Liver (tissue), 9 donors: ENCODE data around the gene SH3TC2. TPM values are rescaled to one million over a fixed set of nuclear protein-coding genes. Genes with fewer than 3 reads are reported as not detected.

ENCODE experiments used
- DNase-seq: peaks from one replicate; pipeline ENCODE4 v3.0.0-alpha.2; 2017; ENCODE audit warnings: low spot score
- H3K27ac ChIP-seq, 2 donors: one replicate each; pipeline ENCODE4 v1.7.0; 2013; ENCODE audit warnings: inconsistent platforms in 2 of 2, low read length in 2 of 2, control low read depth in 1 of 2, low read depth in 1 of 2, mild to moderate bottlenecking in 1 of 2
- H3K27me3 ChIP-seq, 4 donors: one replicate each; pipeline versions ENCODE4 v1.6.1 to v1.7.0; 2013; ENCODE audit warnings: low read length in 3 of 4, inconsistent platforms in 1 of 4, mild to moderate bottlenecking in 1 of 4, moderate library complexity in 1 of 4; ENCODE audit not compliant: control insufficient read depth in 4 of 4, insufficient read depth in 4 of 4
- H3K36me3 ChIP-seq, 4 donors: one replicate each; pipeline versions ENCODE4 v1.6.1 to v1.7.0; 2013; ENCODE audit warnings: low read length in 3 of 4, mild to moderate bottlenecking in 3 of 4, low read depth in 1 of 4, moderate library complexity in 1 of 4; ENCODE audit not compliant: control insufficient read depth in 4 of 4, insufficient read depth in 3 of 4
- H3K4me1 ChIP-seq, 4 donors: one replicate each; pipeline versions ENCODE4 v1.6.1 to v1.7.0; 2013; ENCODE audit warnings: low read length in 3 of 4, mild to moderate bottlenecking in 3 of 4, moderate library complexity in 1 of 4; ENCODE audit not compliant: control insufficient read depth in 4 of 4, insufficient read depth in 4 of 4
- H3K4me3 ChIP-seq, 3 donors: one replicate each; pipeline versions ENCODE4 v1.6.1 to v1.7.0; 2013; ENCODE audit warnings: low read length in 3 of 3, control low read depth in 1 of 3, low read depth in 1 of 3, mild to moderate bottlenecking in 1 of 3
- H3K9ac ChIP-seq, 2 donors: one replicate each; pipeline ENCODE4 v1.7.0; 2013; ENCODE audit warnings: low read length in 2 of 2, mild to moderate bottlenecking in 2 of 2, moderate library complexity in 2 of 2, control low read depth in 1 of 2, low read depth in 1 of 2
- H3K9me3 ChIP-seq, 4 donors: one replicate each; pipeline versions ENCODE4 v1.6.1 to v1.7.0; 2013; ENCODE audit warnings: low read length in 3 of 4; ENCODE audit not compliant: control insufficient read depth in 4 of 4
- EGR1 ChIP-seq, 2 donors: IDR thresholded peaks; 2 replicates each; pipeline ENCODE4 v1.6.1; 2016 to 2018; ENCODE audit warnings: antibody characterized with exemption in 2 of 2, low read depth in 2 of 2
- FOXA1 ChIP-seq: IDR thresholded peaks from 2 replicates; pipeline ENCODE4 v1.6.1; 2016; ENCODE audit warnings: antibody characterized with exemption
- FOXA2 ChIP-seq: IDR thresholded peaks from 2 replicates; pipeline ENCODE4 v1.6.1; 2016; ENCODE audit warnings: antibody characterized with exemption
- GABPA ChIP-seq, 2 donors: IDR thresholded peaks in 1 of 2; conservative IDR thresholded peaks in 1 of 2; 2 replicates each; pipeline ENCODE4 v1.6.1; 2016; ENCODE audit warnings: antibody characterized with exemption in 2 of 2, mild to moderate bottlenecking in 1 of 2, moderate library complexity in 1 of 2
- HNF4A ChIP-seq, 2 donors: conservative IDR thresholded peaks; 2 replicates each; pipeline ENCODE4 v1.6.1; 2016; ENCODE audit warnings: antibody characterized with exemption in 2 of 2, mild to moderate bottlenecking in 2 of 2
- HNF4G ChIP-seq: IDR thresholded peaks from 2 replicates; pipeline ENCODE4 v1.6.1; 2016; ENCODE audit warnings: antibody characterized with exemption
- JUND ChIP-seq, 2 donors: IDR thresholded peaks; 2 replicates each; pipeline ENCODE4 v1.6.1; 2016; ENCODE audit warnings: antibody characterized with exemption in 2 of 2
- NR2F2 ChIP-seq: IDR thresholded peaks from 2 replicates; pipeline ENCODE4 v1.6.1; 2016; ENCODE audit warnings: antibody characterized with exemption
- RAD21 ChIP-seq, 2 donors: IDR thresholded peaks; 2 replicates each; pipeline ENCODE4 v1.6.1; 2016; ENCODE audit warnings: antibody characterized with exemption in 2 of 2, mild to moderate bottlenecking in 2 of 2
- REST ChIP-seq: IDR thresholded peaks from 2 replicates; pipeline ENCODE4 v1.6.1; 2016; ENCODE audit warnings: antibody characterized with exemption, mild to moderate bottlenecking
- RXRA ChIP-seq, 2 donors: IDR thresholded peaks; 2 replicates each; pipeline ENCODE4 v1.6.1; 2017 to 2018; ENCODE audit warnings: antibody characterized with exemption in 2 of 2, mild to moderate bottlenecking in 1 of 2
- SP1 ChIP-seq: IDR thresholded peaks from 2 replicates; pipeline ENCODE4 v1.6.1; 2018; ENCODE audit warnings: antibody characterized with exemption, mild to moderate bottlenecking
- TAF1 ChIP-seq: conservative IDR thresholded peaks from 2 replicates; pipeline ENCODE4 v1.6.1; 2016; ENCODE audit warnings: antibody characterized with exemption, mild to moderate bottlenecking
- YY1 ChIP-seq: IDR thresholded peaks from 2 replicates; pipeline ENCODE4 v1.6.1; 2016; ENCODE audit warnings: antibody characterized with exemption, mild to moderate bottlenecking
- ZBTB33 ChIP-seq: IDR thresholded peaks from 2 replicates; pipeline ENCODE4 v1.6.1; 2016; ENCODE audit warnings: antibody characterized with exemption
- WGBS: extraction: QIAGEN DNeasy Blood & Tissue Kit; methylation state at CpG from one replicate; pipeline ENCODE4 v1.1.7; 2013; 5-methylcytosine and 5-hydroxymethylcytosine counted together
- polyA plus RNA-seq, 2 donors: library from polyadenylated mRNA; stranded (reverse) in 1 of 2; unstranded in 1 of 2; fragments of 200-250 nt in 1 of 2; fragments of >200 nt in 1 of 2; fragmentation: Nextera tagmentation in 1 of 2; extraction: Ambion mirVana in 1 of 2; gene quantifications; one replicate each; pipeline versions ENCODE4 v1.2.1 to v1.2.3, GENCODE V29; 2013 to 2015
- total RNA-seq, 2 donors: library from RNA; depleted of rRNA; stranded (reverse); fragments of >200 nt; gene quantifications; one replicate each; pipeline ENCODE4 v1.2.3, GENCODE V29; 2014
- TF ChIP-seq, protein P1 (sequence below): IDR thresholded peaks from 2 replicates; pipeline ENCODE4 v1.6.1; 2016; ENCODE audit warnings: antibody characterized with exemption
- TF ChIP-seq, protein P2 (sequence below): fragments of 150-350 bp; IDR thresholded peaks from 2 replicates; pipeline ENCODE4 v1.5.1; 2017; ENCODE audit warnings: improper control_type of control experiment, low read depth, low read length; ENCODE audit not compliant: missing input control
- TF ChIP-seq, protein P3 (sequence below): IDR thresholded peaks from 2 replicates; pipeline ENCODE4 v1.6.1; 2016; ENCODE audit warnings: antibody characterized with exemption
- donor health status: healthy.
- donor health status: healthy.
- donor health status: healthy.
- donor health status: healthy.
- donor health status: healthy.

The SH3TC2 gene
- total and polyA plus RNA-seq, 4 donors: 0.31 to 6.2 (median 0.57) TPM

DNA sequence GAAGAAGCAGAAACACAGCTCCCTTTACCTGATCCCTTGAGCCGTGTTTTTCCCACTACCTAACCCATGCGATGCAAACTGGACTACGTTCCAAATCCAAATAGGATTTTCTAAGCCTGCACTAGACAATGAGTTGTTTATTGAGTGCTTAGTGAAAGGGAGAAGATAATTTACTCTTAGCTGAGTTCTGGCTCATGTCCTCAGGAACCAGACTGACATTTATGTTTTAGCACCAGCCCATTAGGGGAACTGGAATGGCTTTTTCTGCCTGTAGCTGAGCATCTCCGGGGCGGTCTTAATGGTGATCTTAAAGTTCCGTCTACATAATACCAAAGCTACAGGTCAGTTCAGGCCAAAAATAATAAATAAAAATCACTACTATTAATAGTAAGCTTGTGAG, 81.5 kb downstream of the SH3TC2 start:
- DNase-seq: no peak
- Histone ChIP-seq H3K9me3 (no peaks in the 10 kb centered on the region), H3K4me1 (no peaks in the 10 kb centered on the region), H3K27me3 (no peaks in the 10 kb centered on the region), H3K9ac (no peak overlapping the region), H3K27ac (no peak overlapping the region), H3K4me3 (no peak overlapping the region), H3K36me3 (no peaks in the 10 kb centered on the region)
- WGBS: 84% methylated on average over 6 of the region's 6 CpGs
- TF ChIP-seq, protein P1, sequence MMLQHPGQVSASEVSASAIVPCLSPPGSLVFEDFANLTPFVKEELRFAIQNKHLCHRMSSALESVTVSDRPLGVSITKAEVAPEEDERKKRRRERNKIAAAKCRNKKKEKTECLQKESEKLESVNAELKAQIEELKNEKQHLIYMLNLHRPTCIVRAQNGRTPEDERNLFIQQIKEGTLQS: no peak
- no peak for TF ChIP-seq JUND (IDR thresholded peaks at IDR 0.05)
- no peak for TF ChIP-seq YY1
- no peak for TF ChIP-seq SP1
- no peak for TF ChIP-seq RAD21 (IDR thresholded peaks at IDR 0.05)
- no peak for TF ChIP-seq NR2F2
- TF ChIP-seq EGR1 (IDR thresholded peaks at IDR 0.05; ENCODE audit: low read depth in 2 of 2): no peak
- TF ChIP-seq HNF4G: no peak
- no peak for TF ChIP-seq GABPA (IDR thresholded peaks at IDR 0.05 in 1 of 2, conservative IDR thresholded peaks at IDR 0.05 in 1 of 2)

DNA sequence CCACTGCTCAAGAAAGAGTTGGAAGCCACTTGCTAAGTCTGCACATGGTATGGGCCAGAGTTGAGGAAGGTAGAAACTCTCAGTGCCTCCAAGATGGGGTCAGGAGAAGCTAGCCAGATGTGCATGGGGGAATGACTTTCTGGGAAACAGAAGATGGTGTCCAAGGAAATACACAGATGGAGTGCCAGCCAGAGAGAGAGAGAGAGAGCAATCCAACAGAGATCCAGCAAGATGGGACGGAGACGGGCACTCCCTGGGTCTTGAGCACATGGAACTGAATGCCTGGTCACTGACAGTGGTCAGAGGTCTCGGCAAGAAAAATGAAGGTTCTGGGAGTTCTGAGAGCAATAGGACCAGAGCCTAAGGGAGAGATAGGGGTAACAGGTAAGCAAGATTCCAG, 82.1 kb downstream of the SH3TC2 start:
- no peak for DNase-seq
- TF ChIP-seq TAF1 (no peak), ZBTB33 (no peak), FOXA1 (no peak), NR2F2 (no peak), YY1 (no peak), FOXA2 (no peak), HNF4A (conservative IDR thresholded peaks at IDR 0.05) (no peak), REST (no peak), RAD21 (IDR thresholded peaks at IDR 0.05) (no peak), SP1 (no peak), HNF4G (no peak), RXRA (IDR thresholded peaks at IDR 0.05) (no peak), GABPA (IDR thresholded peaks at IDR 0.05 in 1 of 2, conservative IDR thresholded peaks at IDR 0.05 in 1 of 2) (no peak), EGR1 (IDR thresholded peaks at IDR 0.05; ENCODE audit: low read depth in 2 of 2) (no peak)
- TF ChIP-seq, protein P2, sequence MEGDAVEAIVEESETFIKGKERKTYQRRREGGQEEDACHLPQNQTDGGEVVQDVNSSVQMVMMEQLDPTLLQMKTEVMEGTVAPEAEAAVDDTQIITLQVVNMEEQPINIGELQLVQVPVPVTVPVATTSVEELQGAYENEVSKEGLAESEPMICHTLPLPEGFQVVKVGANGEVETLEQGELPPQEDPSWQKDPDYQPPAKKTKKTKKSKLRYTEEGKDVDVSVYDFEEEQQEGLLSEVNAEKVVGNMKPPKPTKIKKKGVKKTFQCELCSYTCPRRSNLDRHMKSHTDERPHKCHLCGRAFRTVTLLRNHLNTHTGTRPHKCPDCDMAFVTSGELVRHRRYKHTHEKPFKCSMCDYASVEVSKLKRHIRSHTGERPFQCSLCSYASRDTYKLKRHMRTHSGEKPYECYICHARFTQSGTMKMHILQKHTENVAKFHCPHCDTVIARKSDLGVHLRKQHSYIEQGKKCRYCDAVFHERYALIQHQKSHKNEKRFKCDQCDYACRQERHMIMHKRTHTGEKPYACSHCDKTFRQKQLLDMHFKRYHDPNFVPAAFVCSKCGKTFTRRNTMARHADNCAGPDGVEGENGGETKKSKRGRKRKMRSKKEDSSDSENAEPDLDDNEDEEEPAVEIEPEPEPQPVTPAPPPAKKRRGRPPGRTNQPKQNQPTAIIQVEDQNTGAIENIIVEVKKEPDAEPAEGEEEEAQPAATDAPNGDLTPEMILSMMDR: no peak
- TF ChIP-seq, protein P3, sequence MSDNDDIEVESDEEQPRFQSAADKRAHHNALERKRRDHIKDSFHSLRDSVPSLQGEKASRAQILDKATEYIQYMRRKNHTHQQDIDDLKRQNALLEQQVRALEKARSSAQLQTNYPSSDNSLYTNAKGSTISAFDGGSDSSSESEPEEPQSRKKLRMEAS: no peak
- TF ChIP-seq, protein P1: no peak
- Histone ChIP-seq H3K9me3 (no peaks in the 10 kb centered on the region), H3K4me3 (no peak overlapping the region), H3K27me3 (no peaks in the 10 kb centered on the region), H3K4me1 (no peaks in the 10 kb centered on the region), H3K27ac (no peak overlapping the region), H3K36me3 (no peaks in the 10 kb centered on the region), H3K9ac (no peak overlapping the region)
- WGBS: 96% methylated on average over 3 of the region's 3 CpGs
